Muscle layer of duodenum (tissue), 2 donors: ENCODE data around the gene ARHGAP28.

Experiments
- H3K27ac ChIP-seq: one replicate; pipeline ENCODE4 v1.7.0; 2013; ENCODE audit warnings: mild to moderate bottlenecking, low read length
- H3K27me3 ChIP-seq: one replicate; pipeline ENCODE4 v1.7.0; 2013; ENCODE audit warnings: low read depth, mild to moderate bottlenecking, control low read depth, low read length
- H3K36me3 ChIP-seq, 2 donors: one replicate each; pipeline ENCODE4 v1.7.0; 2013; ENCODE audit warnings: low read length in 2 of 2, control low read depth in 1 of 2, mild to moderate bottlenecking in 1 of 2; ENCODE audit not compliant: insufficient read depth in 2 of 2, control insufficient read depth in 1 of 2
- H3K4me1 ChIP-seq, 2 donors: one replicate each; pipeline ENCODE4 v1.7.0; 2013; ENCODE audit warnings: low read length in 2 of 2, mild to moderate bottlenecking in 2 of 2, control low read depth in 1 of 2, moderate library complexity in 1 of 2; ENCODE audit not compliant: insufficient read depth in 2 of 2, control insufficient read depth in 1 of 2
- H3K4me3 ChIP-seq, 2 donors: one replicate each; pipeline ENCODE4 v1.7.0; 2013; ENCODE audit warnings: low read length in 2 of 2, low read depth in 1 of 2, mild to moderate bottlenecking in 1 of 2
- H3K9me3 ChIP-seq, 2 donors: one replicate each; pipeline ENCODE4 v1.7.0; 2013; ENCODE audit warnings: low read length in 2 of 2, control low read depth in 1 of 2, mild to moderate bottlenecking in 1 of 2; ENCODE audit not compliant: control insufficient read depth in 1 of 2
- donor health status: healthy.

The ARHGAP28 gene

GRCh38 chr18:6855767-6856166 lies 126.3 kb downstream of the ARHGAP28 start:
- H3K4me3 ChIP-seq: no peak overlapping the region
- H3K27me3 ChIP-seq: no peaks in the 10 kb centered on the region
- no peaks in the 10 kb centered on the region for H3K4me1 ChIP-seq
- no peak overlapping the region for H3K27ac ChIP-seq
- peaks cover 0 to 5% of the 10 kb centered on the region in 2 donors for H3K36me3 ChIP-seq
- H3K9me3 ChIP-seq: peaks cover 0 to 14% of the 10 kb centered on the region in 2 donors

GRCh38 chr18:6857300-6857699 lies 127.8 kb downstream of the ARHGAP28 start:
- H3K9me3 ChIP-seq: peaks cover 0 to 5% of the 10 kb centered on the region in 2 donors
- H3K27me3 ChIP-seq: no peaks in the 10 kb centered on the region
- no peak overlapping the region for H3K4me3 ChIP-seq
- H3K27ac ChIP-seq: no peak overlapping the region
- H3K36me3 ChIP-seq: no peaks in the 10 kb centered on the region
- no peaks in the 10 kb centered on the region for H3K4me1 ChIP-seq

- H3K27me3 ChIP-seq: no peaks in the 10 kb centered on the region
- H3K9me3 ChIP-seq: peaks cover 0 to under 1% of the 10 kb centered on the region in 2 donors
- no peak overlapping the region for H3K4me3 ChIP-seq
- no peak overlapping the region for H3K27ac ChIP-seq
- H3K4me1 ChIP-seq: no peaks in the 10 kb centered on the region
- no peaks in the 10 kb centered on the region for H3K36me3 ChIP-seq
Observed at GRCh38 chr18:6859676-6860422, 130.3 kb downstream of the ARHGAP28 start.

GRCh38 chr18:6860804-6861448 lies 131.4 kb downstream of the ARHGAP28 start:
- no peaks in the 10 kb centered on the region for H3K4me1 ChIP-seq
- no peaks in the 10 kb centered on the region for H3K9me3 ChIP-seq
- H3K4me3 ChIP-seq: no peak overlapping the region
- H3K27ac ChIP-seq: no peak overlapping the region
- H3K27me3 ChIP-seq: no peaks in the 10 kb centered on the region
- no peaks in the 10 kb centered on the region for H3K36me3 ChIP-seq

DNA sequence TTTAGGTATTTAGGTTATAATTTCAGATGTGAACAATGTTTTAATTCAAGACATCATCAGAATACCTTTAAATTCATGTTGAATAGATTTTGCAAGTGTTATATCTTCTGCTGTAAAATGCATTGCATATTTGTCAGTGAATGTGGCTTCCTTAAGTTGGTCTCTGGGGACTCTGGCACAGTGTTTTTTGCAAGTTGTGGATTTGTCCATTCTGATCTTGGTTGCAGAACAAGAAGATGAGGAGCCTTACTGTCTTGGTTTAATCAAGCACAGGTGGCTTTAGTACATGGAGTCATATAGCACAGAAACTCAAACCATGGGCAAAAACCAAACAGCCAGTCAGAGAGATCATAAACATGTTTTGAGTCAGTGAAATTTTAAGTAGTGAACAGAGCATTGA lies 135.7 kb downstream of the ARHGAP28 start:
- Histone ChIP-seq H3K9me3 (no peaks in the 10 kb centered on the region), H3K4me1 (no peaks in the 10 kb centered on the region), H3K4me3 (no peak overlapping the region), H3K36me3 (no peaks in the 10 kb centered on the region), H3K27me3 (no peaks in the 10 kb centered on the region), H3K27ac (no peak overlapping the region)

DNA sequence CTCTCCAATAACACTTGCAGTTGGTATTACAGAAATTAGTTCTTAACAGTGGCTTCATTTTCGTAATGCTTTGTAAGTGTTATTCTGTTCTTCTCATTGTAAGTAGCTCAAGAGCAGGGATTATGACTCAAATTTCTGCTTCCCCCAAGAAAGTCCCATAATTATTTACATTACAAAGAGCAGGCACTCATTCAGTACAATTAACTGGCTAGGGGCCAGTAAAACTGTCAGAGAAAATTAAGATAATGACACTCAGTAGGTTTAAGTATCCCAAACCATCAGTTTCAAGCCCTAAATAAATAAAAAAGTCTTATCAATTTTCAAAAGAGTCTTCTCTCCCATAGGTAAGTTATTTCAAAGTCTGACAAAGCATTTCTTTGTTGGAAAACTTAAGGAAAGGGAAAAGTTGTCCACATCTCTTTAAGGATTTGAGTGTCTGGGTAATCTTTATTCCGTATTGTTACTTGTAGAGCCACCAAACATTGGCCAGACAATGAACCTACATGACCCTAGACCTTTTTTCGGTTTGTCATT lies 137.1 kb downstream of the ARHGAP28 start:
- H3K27me3 ChIP-seq: no peaks in the 10 kb centered on the region
- H3K4me1 ChIP-seq: no peaks in the 10 kb centered on the region
- no peaks in the 10 kb centered on the region for H3K9me3 ChIP-seq
- H3K27ac ChIP-seq: no peak overlapping the region
- H3K4me3 ChIP-seq: no peak overlapping the region
- no peaks in the 10 kb centered on the region for H3K36me3 ChIP-seq

DNA sequence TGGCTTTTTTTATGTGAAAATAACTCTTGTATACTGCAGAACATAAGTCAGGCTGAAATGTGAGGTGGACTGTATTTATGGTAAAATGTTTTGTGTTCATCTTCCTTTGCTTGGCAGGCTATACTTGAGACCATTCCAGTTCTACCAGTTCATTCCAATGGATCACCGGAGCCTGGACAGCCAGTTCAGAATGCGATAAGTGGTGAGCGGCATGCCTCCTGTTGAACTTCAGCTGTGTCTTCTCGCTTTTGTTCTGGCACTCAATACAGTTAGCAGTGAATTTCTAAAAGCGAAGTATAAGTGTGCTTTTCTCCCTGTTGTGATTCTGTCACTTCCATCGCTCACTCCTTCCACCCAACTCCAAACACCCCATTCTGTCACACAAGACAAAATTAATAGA lies 138.5 kb downstream of the ARHGAP28 start:
- H3K4me1 ChIP-seq: no peaks in the 10 kb centered on the region
- no peak overlapping the region for H3K4me3 ChIP-seq
- no peaks in the 10 kb centered on the region for H3K9me3 ChIP-seq
- H3K27me3 ChIP-seq: no peaks in the 10 kb centered on the region
- no peak overlapping the region for H3K27ac ChIP-seq
- H3K36me3 ChIP-seq: no peaks in the 10 kb centered on the region

GRCh38 chr18:6871566-6871965 lies 142.1 kb downstream of the ARHGAP28 start:
- Histone ChIP-seq H3K36me3 (no peaks in the 10 kb centered on the region), H3K27ac (no peak overlapping the region), H3K9me3 (no peaks in the 10 kb centered on the region), H3K27me3 (no peaks in the 10 kb centered on the region), H3K4me3 (no peak overlapping the region), H3K4me1 (peaks cover 0 to under 1% of the 10 kb centered on the region in 2 donors)

DNA sequence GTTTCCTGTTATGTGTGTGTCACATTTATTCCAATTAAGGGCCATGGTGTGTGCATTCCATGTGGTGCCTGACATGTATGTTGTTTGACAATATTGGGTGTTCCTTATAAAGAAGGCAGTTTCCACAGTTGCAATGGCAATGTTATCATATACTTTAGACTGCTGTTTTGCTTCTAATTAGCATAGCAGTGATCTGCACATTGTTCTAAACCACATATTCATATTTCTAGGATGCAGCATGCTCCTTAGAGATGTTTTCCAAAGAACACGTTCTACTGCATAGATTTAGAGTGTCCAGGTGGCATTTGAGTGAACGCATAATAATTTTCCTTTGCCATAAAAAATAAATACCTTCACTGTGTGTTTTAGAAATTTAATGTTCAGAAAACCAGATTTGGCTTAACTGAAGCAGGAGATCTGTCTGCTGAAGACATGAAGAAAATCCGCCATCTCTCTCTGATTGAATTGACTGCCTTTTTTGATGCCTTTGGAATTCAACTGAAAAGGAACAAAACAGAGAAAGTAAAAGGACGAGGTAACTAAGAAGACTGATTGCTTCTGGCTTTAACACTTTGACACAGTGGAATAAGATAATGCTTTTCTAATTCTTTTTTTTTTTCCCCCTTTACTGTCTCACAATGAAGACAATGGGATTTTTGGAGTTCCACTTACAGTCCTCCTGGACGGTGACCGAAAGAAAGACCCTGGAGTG lies 143.7 kb downstream of the ARHGAP28 start:
- Histone ChIP-seq H3K27ac (no peak overlapping the region), H3K9me3 (no peaks in the 10 kb centered on the region), H3K4me1 (peaks cover 3 to 5% of the 10 kb centered on the region in 2 donors), H3K36me3 (no peaks in the 10 kb centered on the region), H3K4me3 (no peak overlapping the region), H3K27me3 (no peaks in the 10 kb centered on the region)

DNA sequence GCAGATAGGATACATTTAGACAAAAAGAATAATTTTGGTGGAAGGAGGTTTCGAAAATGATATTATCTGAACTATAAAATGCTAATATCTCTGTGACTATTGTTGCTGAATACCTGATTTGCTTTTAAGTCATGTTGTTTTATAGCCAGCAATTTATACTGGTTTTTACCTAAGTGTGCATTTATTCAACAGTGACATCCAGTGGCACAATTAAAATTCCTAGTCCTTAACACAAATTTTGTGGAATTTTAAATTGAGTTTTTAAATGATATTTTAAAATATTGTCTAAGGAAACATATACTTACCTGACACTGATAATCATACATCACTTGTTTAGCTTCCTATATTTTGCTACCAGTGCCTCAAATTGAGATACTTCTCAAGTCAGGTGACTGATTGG lies 144.8 kb downstream of the ARHGAP28 start:
- H3K4me3 ChIP-seq: no peak overlapping the region
- peaks cover 3 to 5% of the 10 kb centered on the region in 2 donors for H3K4me1 ChIP-seq
- no peaks in the 10 kb centered on the region for H3K36me3 ChIP-seq
- H3K27me3 ChIP-seq: no peaks in the 10 kb centered on the region
- H3K27ac ChIP-seq: no peak overlapping the region
- H3K9me3 ChIP-seq: no peaks in the 10 kb centered on the region

DNA sequence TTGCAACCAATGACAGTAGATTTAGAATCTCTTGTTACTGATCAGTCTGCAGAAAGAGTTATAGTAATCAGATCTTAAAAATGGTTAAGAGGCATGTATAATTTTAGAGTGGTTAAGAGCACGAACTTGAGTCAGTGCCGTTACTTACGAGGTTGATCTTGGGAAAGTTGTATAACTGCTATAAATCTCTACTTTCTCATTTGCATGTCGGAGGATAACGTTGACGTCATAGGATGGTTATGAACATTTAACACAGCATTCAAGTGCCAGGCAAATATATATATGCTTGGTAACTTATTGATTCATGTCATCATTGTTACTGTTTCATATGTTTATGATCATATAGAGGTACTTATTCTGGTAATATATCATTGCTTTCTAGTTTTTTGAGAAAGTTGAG lies 146.2 kb downstream of the ARHGAP28 start:
- Histone ChIP-seq H3K27ac (no peak overlapping the region), H3K9me3 (no peaks in the 10 kb centered on the region), H3K4me1 (peaks cover 8% of the 10 kb centered on the region in 2 donors), H3K4me3 (no peak overlapping the region), H3K36me3 (no peaks in the 10 kb centered on the region), H3K27me3 (no peaks in the 10 kb centered on the region)
